GM21528 (cell line): ENCODE measurements around the gene SOX1.

ENCODE experiments used
- ATAC-seq: cut with Tn5 transposase; IDR thresholded peaks from one replicate; pipeline ENCODE4 v1.9.1; 2021; ENCODE audit warnings: mild to moderate bottlenecking, moderate library complexity; ENCODE audit not compliant: unreplicated experiment, low FRiP score

The SOX1 gene

GRCh38 chr13:112071723-112072533 is 5.0 kb downstream of the SOX1 start:
- ATAC-seq, result no peak

GRCh38 chr13:112072534-112073244 is 5.7 kb downstream of the SOX1 start:
- no peak for ATAC-seq

GRCh38 chr13:112073245-112074138 is 6.5 kb downstream of the SOX1 start:
- no peak for ATAC-seq

GRCh38 chr13:112074139-112074865 is 7.4 kb downstream of the SOX1 start:
- no peak for ATAC-seq

- ATAC-seq, result no peak
These were observed 10.8 kb downstream of the SOX1 start for GRCh38 chr13:112077729-112078128.

GRCh38 chr13:112078216-112078615 is 11.3 kb downstream of the SOX1 start:
- ATAC-seq, result no peak

GRCh38 chr13:112078879-112079531 is 12.1 kb downstream of the SOX1 start:
- ATAC-seq, result no peak

GRCh38 chr13:112079696-112080095 is 12.7 kb downstream of the SOX1 start:
- ATAC-seq, result no peak

GRCh38 chr13:112083971-112084370 is 17.0 kb downstream of the SOX1 start:
- ATAC-seq, result no peak

- no peak for ATAC-seq
These were observed 25.5 kb downstream of the SOX1 start for GRCh38 chr13:112092453-112092852.

- no peak for ATAC-seq
These were observed 28.4 kb downstream of the SOX1 start for GRCh38 chr13:112095354-112095753.

- no peak for ATAC-seq
These were observed 30.0 kb downstream of the SOX1 start for GRCh38 chr13:112096959-112097358.

- no peak for ATAC-seq
These were observed 30.8 kb downstream of the SOX1 start for GRCh38 chr13:112097770-112098169.

GRCh38 chr13:112098699-112099098 is 31.8 kb downstream of the SOX1 start:
- no peak for ATAC-seq

GRCh38 chr13:112101360-112101930 is 34.5 kb downstream of the SOX1 start:
- no peak for ATAC-seq

GRCh38 chr13:112102243-112102642 is 35.3 kb downstream of the SOX1 start:
- ATAC-seq, result no peak

GRCh38 chr13:112103260-112103838 is 36.4 kb downstream of the SOX1 start:
- no peak for ATAC-seq

GRCh38 chr13:112103961-112104880 is 37.3 kb downstream of the SOX1 start:
- no peak for ATAC-seq
